ENCODE results near the gene C16orf96.

C16orf96 gene

DNA sequence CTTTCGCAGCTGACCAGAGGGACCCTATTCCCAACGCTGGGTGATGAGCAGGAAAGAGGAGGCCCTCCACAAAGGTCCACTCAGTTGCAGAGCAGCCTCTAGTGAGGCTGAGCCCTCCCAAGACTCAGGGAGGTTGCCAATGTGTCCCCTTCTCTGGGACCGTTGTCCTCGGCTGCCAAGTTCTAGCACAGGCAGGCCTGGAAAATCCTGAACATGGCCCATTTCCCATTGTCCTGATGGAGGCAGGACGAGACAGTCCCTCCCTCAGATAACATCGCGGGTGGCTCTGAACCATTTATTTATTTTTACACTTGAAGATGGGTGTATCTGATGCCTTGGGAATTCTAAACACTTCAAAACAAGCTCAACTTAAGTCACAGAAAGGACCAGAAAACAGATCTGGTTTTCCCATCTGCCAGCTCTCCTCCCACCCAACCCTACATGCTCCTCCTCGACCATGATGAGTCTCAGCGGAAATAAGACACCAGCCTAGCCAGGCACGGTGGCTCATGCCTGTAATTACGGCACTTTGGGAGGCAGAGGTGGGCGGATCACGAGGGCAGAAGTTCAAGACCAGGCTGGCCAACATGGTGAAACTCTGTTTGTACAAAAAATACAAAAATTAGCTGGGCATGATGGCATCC lies 30.4 kb upstream of the C16orf96 start:
- DNase-seq: no peak

DNA sequence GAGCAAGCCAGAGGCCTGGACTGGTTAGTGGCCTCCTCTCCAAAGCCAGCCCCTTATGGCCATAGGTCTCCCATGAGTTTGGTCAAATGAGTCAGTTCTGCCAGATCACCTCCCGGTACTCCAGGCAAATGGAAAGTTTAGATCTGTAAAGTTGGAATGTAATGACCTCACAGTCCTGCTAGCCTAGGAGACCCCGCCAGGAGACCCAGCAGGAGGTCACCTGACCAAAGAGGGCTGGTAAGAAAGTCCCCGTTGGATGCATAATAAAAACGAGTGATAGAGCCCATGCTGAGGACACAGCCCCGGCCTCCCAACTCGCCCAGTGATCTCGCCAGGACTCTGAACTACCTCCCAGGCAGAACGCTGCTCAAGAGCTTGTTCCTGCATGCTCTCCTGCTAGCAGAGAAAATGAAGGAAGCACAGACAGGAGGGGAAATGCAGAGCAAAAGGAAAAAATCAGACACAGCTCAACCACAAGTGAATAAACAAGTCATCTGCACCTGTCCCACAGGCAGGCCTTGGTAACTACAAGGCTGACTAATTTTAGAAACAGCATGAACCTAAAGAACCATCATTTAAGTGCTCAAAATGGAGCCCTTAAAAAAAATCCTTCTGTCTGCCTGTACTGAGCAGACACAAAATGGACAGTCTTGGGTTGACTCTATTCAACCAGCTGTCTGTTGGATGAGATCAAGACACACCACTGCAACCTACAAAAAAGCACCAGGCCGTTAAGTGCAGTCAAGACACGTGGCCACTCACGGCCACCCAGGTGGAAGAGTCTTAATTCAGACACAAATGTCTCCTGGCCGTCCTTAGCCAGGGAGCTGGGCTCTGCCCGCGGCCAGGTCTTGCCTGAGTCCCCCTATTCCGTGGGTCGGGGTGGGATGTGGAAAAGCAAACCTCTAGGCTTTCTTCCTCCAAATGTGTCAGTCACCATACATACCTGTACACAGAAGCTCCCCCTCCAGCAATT lies 26.8 kb upstream of the C16orf96 start:
- no peak for DNase-seq

DNA sequence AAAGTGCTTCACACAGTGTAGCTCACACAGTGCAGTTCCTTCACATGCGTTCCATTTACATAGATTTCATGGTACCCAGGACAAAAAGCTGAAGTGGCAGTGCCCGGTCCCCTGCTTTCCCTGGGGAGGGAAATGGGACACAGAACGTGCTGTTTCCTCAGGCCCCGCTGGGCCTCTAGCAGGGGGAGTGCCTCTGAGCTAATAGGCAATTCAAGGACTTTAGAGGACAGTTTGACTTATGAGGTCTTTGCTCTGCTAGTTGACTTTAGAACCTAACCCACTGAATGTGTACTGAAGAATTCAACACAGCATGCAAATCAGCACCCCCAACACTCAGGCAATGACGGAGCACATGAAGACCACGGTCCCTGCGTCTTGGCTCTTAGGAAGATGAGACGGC lies 24.3 kb upstream of the C16orf96 start:
- no peak for DNase-seq

DNA sequence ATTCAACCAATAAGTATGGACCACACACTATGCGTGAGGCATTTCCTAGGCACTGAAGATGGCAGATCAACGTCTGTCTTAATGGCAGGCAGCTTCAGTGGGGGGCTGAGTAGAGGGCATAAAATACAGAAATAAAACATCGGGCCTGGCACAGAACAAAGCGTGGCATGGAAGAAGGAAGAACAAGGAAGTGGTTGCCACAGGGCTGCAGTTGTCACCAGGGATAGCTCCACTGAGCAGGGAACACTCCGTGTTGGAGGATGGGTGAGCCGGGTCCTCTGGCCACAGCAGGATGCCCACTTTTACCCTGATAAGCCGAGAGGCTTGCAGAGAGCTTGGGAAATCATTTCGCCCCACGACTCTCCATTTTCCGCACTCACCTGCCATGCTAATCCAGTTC lies 23.9 kb upstream of the C16orf96 start:
- DNase-seq: no peak

DNA sequence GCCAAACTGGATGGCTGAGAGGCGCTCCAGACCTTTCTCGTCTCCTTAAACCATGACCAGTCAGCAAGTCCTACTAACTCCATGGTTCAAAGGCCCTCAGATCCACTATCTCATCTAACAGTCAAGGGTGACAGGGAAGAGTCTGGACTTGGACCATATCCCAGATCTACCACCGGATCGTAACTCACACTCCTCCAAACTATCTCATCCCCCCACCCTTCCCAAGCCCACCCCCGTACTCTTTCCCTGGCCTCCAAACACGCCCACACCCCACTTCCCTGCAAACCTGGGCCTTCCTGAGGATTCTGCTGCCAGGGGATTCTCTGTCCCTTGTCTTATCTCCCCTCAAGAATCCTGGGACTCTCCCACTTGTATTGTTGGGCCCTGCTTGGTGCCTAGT lies 22.6 kb upstream of the C16orf96 start:
- DNase-seq: no peak

DNA sequence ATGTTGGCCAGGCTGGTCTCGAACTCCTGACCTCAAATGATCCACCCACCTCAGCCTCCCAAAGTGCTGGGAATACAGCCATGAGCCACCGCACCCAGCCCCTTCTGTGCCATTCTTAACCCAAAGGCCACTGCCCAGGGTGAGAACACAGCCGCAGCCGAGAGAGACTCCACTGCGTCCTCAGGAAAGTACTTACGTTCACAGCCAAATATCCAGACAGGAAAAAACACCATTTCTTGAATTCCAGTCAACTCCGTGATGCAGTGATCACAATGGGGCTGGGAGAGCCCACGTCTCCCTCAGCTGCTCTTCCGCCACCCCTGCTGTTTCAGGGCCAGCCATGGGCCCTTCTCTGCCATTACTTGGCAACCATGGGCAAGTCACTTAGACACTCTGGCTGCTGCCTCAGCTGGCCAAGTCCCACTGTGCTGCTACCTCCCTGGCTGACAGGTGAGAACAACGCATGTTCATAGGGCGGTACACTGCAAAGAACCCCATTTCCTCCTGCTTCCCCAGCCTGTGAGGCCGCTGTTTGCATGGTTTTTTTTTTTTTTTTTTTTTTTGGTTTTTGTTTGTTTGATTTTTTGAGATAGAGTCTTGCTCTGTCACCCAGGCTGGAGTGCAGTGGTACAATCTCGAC lies 21.9 kb upstream of the C16orf96 start:
- no peak for DNase-seq

DNA sequence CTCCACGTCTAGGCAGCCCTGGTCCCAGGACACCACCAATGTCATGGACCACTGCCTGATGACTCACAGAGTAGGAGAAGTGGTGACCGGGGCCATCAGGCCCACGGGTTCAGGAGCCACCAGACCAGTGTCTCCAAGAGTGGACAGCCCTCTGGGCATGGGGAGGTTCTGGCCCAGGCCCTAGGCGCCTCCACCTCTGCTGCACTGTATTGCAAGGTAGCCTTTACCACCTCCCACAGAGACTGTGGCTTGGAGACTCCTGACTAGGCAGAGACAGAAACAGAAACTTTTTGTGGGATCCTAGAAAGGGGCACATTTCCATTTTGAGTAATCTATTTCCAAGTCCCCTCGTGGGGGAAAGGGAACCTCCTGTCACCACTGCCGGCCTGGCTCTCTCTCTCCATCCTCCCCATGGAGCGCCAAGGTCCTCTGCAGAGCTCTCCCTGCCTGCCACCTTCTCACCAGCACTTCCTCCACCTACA lies 20.5 kb upstream of the C16orf96 start:
- no peak for DNase-seq

DNA sequence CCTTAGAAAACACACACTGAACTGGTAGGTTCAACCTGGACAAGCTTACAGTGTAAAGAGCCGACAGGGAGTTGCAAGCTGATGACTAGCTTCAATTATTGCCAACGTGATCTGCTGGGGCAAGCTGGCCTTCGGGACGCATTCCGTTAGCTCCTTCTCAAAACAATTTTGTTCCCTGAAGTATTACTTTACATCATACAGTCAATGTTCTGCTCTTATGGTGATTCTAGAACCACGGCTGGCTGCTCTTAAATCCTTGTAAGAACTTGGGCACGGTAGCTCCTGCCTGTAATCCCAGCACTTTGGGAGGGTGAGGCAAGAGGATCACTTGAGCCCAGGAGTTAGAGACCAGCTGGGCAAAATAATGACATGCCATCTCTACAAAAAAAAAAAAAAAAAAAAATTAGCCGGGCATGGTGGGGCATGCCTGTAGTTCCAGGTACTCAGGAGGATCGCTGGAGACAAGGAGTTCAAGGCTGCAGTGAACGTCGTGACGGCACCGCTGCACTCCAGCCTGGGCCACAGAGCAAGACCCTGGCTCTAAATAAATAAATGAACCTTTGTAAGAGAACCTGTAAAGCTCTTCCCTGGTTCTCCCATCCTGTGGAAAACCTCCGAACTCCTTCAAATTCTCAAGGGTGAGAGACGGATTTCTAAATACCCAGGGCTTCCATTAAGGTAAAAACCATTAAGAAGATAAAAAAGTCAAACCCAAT lies 19.6 kb upstream of the C16orf96 start:
- DNase-seq: no peak

DNA sequence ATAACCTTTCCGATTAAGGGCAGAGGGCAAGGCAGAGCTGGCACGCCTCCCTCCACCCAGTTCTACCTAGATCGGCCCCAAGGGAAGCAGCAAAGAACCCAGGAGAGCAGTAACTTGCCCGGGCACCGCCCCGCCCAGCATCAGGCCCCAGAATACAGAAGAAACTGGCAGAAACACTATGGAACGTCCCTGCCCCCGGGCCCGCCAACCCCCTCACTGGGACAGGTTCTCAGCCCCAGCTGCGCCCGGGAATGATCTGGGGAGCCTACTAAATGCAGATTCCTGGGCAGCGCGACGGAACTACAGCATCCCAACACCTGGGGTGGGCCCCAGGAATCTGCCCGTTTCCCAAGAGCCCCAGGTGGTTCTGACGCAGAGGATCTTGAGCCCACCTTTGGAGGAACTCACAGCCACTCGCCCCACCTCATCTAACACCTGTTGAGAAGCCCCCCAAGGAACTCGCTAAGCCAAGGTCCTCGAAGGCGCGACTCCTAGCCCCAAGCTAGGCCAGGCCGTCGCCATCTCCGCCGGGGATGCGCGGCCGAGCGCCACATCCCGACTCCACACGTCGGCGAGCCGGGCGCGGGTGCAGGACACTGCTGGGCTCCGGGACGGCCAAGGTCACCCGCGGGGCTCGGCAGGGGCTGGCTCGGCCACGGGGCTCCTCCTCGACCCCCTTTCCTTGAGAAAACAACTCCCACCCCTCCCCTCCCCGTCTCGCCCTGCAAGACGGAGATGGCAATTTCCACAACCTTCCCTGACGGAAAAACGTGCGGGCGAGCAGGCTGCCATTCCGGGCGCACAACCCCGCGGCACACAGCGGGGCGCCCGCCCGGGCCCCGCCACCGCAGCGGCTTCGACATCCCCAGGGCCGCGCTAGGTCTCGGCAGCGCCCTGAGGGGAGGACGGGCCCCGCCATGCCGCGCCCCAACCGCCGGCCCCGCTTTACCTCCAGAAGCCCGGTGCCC lies 18.5 kb upstream of the C16orf96 start:
- no peak for DNase-seq

DNA sequence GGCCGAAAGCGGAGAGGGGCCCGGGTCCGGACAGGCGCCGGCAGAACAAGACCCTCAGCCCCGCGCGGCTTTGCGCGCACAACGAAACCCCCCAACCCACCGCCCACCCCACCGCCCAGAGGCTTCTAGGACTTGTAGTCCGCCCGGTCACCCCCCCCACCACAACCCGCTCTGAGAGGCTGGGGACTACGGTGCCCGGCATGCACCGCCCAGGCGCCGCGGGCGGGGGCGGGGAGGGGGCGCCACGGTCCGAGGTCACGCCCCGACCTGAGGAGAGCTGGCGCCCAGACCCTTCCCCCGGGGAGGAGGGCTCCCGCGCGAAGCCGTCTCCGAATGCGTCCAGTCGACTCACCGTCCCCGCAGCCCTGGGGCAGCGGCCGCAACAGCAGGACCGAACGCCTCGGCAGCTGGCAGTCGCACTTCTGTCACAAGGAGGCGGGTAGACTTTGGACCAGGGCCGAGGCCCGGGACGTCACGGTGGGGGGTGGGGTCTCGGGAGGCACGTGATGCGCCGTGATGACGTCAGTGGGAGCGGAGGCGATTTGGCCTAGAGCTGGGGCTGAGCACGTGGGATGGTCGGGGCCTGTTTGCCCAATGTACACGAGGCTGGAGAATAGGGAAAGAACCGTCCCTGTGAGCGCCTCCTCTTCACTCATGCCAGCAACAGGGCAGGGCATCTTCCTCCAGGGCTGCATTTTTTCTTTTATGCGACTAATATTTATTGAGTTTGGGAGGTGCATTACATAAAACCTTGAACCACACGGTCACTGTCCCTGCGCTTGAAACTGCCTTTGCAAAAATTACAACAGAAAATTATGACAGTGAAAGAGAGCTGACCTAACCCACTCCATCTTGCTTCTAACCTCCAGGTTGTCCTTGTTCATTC lies 17.5 kb upstream of the C16orf96 start, which contains the start of gene CDIP1:
Gene CDIP1, minus strand, starts transcription at position 424 of the 886 bp plus-strand sequence. CDS start 24,643 bp downstream, outside the sequence.
- peak; percentile 90 for DNase-seq

DNA sequence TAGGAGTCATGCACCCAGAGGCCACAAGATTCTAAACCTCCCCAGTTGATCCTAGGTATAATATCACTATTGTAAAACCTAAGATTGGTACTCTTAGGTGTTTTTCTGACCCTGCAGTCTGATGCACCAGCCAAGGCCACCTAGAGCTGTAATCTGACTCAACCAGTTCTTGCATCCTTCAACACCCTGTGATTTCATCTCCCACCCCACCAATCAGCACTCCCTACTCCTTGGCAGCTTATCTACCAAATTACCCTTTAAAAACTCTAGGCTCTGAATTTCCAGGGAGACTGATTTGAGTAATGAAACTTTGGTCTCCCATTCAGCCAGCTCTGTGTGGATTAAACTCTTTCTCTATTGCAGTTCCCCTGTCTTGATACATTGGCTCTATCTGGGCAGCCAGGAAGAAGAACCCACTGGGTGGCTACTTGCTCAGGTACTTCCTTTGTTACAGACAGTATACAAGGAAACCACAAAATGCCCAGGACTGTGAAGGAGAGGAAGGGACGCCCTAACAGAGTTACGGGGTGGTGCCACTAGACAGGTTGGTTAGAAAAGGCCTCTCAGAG lies 16.3 kb upstream of the C16orf96 start:
- no peak for DNase-seq

DNA sequence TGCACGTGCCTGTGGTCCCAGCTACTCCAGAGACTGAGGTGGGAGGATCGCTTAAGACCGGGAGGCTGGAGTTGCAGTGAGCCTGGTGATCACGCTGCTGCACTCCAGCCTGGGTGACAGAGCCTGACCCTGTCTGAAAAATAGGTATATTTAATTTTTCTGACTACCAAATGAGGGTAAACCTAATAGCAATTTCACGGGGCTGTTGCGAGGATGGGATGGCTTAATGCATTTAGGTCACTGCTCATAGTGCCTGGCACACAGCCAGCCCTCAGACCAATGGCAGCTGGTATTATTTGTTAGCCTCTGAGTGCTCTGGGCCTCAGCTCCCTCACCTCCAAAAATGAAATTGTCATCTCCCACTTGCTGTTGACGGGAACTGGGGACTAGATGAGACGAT lies 11.7 kb upstream of the C16orf96 start:
- DNase-seq: no peak

DNA sequence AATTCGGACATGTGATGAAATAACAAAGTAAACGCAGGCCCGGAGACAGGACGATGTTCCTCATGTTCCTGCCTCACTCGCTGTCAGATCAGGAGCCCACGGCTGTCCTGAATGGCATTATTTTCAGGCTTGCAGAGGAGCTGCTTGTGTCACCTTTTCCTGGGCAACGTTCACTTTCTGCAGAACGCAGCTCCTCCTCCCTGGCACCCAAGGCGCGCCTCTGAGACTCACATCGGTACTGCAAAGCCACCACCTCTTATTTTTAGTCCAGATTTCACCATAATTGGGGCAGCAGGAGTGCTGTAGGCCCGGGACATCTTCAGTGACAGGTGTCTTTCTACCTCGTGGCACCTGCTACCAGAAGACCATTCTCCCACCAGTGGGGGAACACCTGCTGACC lies 8.0 kb upstream of the C16orf96 start:
- DNase-seq: no peak

DNA sequence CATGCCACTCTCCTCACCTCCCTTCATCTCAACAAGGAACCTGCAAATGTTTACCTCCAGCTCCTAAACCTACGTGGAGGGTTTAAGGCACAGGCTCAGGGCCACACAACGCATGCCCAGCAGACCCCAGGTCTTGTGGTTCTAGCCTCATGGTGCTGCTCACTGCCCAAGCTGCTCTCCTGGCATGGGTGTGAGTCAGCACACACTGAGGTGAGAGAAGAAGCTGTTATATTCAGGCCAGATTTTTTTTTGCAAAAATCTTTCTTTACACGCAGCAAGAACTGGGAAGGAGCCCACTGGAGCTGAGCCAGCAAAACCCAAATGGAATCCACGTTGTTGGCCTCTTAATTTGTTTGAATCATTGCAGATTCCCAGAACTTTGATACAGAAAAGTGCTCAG lies 5.5 kb upstream of the C16orf96 start:
- DNase-seq: no peak

DNA sequence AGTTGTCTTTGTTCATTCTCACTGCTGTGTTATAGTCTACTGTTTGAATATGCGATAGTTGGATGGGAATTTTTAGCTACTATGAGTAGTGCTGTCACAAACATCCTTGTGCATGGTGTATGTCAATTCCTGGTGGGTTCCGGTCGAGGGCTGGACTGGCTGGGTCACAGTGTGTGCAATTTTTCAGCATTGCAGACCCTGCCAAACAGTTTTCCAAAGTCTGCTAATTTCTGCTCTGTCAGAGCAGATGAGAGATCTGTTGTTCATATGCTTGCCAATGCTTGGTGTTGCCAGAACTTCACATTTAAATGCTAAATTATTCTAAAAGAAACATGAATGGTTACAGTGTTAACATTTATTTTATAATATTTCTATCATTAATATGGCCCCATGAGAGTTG lies 3.6 kb upstream of the C16orf96 start:
- DNase-seq: peak; percentile 4

DNA sequence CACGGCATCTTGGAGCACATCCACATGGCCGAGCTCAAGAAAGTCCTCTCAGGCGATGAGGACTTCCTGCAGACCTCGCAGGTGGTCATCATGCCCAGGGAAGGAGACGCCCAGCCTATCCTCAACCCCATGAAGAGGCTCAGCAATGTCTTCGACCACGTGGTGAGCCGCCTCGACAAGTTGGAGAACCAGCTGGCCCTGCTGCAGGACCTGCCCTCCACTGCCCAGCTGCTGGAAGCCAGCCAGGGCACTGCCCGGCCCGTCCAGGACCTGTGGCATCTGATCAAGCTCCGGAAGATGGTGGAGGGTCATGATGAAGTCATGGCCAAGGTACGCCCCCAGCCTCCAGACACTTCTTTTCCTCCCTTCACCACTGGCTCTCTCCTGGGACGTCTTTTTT lies 440 bp downstream of the C16orf96 start:
- no peak for DNase-seq

DNA sequence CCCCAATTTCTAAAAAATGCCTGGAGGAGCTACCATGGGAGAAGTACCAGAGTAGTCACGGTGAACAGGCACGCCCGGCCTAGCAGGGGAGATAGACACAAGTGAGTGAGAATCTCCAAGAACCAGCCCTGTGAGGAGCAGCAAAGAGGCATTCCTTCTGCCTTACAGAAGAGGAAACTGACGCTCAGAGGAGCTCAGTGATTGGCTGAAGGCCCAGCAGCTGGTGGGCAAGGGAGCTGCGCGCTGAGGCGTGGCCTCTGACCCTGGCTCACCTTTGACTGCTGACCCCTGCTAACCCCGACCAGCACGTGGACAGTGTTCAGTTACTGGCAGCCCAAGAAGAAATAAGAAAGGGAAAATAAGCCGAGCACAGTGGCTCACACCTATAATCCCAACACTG lies 1.8 kb downstream of the C16orf96 start:
- DNase-seq: no peak

DNA sequence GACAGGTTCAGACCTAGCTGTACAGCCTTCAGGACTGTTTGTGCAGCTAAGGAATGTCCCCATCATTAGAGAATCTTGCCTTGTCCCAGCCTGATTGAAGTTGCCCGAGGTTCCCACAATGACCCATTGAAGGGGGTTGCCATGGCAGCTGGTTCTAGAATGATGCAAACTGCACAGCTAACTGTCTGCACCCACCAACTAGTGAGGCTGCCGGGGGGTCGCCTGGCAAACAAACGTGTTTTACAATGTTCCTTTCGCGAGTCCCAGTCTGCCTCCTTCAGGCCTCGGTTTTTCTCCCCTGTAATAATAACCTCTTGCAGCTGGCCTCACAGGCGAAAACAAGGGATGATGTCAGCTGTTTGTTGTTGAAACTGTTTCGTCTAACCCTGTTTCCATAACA lies 5.5 kb downstream of the C16orf96 start:
- DNase-seq: no peak

DNA sequence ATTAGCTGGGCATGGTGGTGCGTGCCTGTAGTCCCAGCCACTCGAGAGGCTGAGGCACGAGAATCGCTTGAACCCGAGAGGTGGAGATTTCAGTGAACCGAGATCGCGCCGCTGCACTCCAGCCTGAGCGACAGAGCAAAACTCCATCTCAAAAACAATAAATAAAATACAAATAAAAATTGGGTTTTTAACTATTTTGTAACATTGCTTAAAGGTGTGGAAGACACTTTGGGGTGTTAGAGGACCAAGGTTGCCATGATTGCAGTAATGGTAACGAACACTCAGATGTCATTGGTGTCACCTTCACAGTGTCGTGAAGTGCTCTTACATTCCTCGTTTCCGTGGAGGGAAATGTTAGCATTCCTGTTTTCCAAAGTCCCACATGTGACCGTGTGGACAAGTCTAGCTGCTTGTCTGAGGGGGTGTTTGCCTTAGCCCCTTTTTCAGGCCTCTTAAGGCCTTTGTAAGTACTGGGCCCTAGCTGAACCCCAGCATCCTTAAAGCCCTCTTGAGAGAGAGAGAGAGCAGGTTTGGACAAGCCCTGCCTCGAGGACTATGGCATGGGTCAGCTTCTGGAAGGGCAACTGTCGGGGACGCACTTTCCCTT lies 8.6 kb downstream of the C16orf96 start:
- no peak for DNase-seq

DNA sequence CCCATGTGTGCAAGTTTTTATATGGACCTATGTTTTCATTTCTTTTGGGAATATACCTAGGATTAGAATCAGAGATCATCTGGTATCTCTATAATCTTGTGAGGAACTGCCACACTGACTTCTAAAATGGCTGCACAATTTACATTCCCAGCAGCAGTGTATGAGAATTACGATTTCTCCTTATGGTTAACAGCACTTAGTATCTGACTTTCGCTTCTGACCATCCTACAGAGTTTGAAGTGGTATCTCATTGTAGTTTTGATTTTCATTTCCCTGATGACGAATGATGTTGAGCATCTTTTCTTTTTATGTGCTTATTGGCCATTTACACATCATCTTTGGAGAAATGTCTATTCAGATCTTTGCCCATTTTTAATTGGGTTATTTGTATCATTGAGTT lies 10.0 kb downstream of the C16orf96 start:
- DNase-seq: no peak

Measured in NCI-H446 treated with DMSO at 0.1 percent for 48 hours (cell line).